Measurements from ENCODE around the gene TRIP10.

DNA sequence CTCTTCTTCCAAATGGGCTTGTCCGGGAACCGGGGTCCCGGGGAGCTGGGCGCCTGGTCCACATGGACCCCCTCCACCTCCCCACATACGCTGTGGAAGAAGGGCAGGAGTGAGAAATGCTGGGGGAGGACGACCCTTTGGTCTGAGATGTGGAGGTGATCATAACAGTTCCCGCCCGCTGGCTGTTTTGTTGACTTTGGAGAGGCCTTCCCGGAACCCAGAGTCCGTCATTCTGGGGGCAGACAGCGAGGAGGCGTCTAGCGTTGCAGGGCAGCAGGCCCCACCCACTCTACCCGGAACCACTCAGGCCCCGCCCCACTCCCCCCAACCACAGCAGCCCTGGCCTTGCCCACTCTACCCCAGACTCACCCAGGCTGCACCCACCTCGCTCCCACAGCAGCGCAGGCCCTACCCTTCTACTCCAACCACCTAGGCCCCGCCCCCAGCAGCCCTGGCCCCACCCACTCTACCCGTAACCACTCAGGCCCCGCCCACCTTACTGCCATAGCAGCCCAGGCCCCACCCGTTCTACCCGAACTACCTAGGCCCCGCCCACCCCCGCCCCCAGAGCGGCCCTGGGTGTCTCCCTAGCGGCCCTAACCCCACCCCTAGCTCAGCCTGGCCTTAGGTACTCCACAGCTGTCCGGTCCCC lies 9.2 kb upstream of the TRIP10 start:
- TF ChIP-seq, protein P1, sequence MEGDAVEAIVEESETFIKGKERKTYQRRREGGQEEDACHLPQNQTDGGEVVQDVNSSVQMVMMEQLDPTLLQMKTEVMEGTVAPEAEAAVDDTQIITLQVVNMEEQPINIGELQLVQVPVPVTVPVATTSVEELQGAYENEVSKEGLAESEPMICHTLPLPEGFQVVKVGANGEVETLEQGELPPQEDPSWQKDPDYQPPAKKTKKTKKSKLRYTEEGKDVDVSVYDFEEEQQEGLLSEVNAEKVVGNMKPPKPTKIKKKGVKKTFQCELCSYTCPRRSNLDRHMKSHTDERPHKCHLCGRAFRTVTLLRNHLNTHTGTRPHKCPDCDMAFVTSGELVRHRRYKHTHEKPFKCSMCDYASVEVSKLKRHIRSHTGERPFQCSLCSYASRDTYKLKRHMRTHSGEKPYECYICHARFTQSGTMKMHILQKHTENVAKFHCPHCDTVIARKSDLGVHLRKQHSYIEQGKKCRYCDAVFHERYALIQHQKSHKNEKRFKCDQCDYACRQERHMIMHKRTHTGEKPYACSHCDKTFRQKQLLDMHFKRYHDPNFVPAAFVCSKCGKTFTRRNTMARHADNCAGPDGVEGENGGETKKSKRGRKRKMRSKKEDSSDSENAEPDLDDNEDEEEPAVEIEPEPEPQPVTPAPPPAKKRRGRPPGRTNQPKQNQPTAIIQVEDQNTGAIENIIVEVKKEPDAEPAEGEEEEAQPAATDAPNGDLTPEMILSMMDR (IDR thresholded peaks at IDR 0.05), result no peak
- no peak for TF ChIP-seq POLR2A (IDR thresholded peaks at IDR 0.05)

All from thyroid gland (tissue), 4 donors.